NCI-H2029 treated with DMSO at 0.1 percent for 48 hours (cell line): ENCODE results near the gene RAD23A.

ENCODE experiments used
- DNase-seq: peaks from one replicate; lab custom pipeline; 2025; lab: John Stamatoyannopoulos, UW

The RAD23A gene

DNA sequence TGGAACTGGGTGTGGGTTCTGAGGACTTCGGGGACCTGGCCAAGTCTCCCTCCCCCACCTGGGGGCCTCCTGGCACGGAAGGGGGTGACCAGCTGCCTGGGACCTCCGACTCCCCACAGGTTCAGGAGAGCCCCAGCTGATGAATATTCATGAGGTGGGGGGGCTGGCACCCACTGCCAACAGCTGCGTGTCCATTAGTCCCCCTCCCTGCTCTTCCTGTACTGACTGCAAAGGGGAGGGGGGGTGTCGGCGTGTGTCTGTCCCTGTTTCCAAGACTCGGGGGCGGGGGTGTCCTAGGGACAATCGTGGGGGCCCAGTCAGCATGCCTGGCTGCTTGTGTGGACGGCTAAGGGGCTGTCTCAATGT is 39.0 kb downstream of the RAD23A start:
- DNase-seq: no peak

DNA sequence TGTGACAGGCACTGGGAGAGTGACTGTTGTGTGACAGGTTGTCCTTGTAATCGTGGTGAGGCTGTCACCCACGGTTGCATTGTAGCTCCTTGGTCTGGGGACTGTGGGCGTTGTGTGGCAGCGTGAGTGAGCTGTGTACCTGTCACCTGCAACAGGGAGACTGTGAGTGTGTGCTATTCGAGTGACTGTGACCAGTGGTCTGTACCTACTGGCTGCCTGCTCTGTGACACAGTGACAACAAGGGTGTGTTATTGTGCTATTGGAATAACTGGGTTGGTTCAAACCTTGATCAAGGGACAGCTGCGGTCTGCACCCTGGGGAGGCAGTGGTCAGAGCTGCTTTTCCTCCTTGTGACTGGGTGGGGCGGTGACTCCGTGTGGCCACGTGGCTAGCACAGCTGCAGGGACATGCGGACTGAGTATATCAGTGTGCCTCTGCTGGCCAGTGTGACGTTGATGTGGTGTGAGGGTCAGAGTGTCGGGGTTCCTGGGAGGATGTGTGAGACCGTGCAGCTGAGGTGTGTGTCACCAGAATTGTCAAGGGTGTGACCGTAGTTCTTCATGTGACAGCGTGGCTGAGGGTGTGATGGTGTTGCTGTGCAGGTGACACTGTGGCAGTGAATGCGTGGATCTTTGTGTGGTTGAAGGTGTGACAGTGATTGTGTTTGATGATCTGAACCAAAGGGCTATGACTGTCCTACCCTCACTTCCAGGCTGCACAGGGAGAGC is 39.6 kb downstream of the RAD23A start:
- DNase-seq: no peak

GRCh38 chr19:12986726-12987125 is 41.1 kb downstream of the RAD23A start:
- DNase-seq: no peak

DNA sequence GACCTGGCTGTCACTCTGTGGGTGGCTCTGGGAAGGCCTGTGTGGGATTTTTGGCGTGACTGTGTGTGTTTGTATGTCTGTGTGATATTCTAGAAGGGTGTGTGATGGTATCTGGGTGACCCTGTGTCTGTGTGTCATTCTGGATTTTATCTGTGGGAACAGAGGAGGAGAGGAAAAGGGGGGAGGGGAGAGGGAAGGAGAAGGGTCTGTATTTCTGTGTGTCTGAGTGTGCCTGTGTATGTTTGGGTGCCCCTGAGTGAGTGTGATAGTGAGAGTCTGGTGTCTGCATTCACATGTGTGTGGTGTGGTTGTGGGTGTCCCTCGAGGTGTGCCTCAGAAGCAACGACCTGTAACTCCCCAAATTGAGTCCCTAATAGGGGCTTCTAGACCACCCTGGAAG is 41.5 kb downstream of the RAD23A start:
- DNase-seq: no peak

GRCh38 chr19:12987781-12988180 is 42.1 kb downstream of the RAD23A start:
- DNase-seq: no peak

- no peak for DNase-seq
These were observed 44.8 kb downstream of the RAD23A start for GRCh38 chr19:12990431-12990830.

DNA sequence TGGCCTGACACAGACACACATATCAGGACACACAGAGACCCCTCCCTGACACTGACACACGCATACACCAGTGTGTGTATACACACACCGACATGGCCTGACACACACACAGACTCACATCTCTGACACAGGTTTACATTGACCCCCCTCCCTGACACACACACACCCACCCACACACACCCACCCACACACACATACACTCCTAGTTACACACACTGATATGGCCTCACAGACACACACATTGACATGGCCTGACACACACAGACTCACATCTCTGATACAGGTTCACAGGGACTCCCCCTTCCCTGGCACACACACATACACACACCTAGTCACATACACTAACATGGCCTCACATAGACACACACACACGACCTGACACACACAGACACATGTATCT is 45.2 kb downstream of the RAD23A start:
- DNase-seq: no peak

DNA sequence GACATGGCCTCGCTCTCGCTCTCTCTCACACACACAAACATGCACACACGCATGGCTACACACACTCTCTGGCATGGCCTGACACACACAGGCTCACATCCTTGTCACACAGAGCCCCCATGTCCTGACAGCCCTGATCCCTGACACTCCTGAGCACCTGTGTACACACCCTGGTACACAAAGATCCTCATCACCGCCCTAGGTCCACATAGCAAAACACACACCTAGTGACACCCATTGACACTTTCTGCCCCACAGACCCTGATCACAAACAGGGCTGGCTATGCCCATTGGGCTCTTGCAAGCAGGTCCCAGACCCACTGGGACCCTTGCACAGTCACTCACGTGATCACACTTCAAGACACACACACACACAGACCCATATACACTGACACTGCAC is 45.6 kb downstream of the RAD23A start:
- no peak for DNase-seq

GRCh38 chr19:12992729-12993128 is 47.1 kb downstream of the RAD23A start:
- no peak for DNase-seq

- no peak for DNase-seq
These were observed 47.9 kb downstream of the RAD23A start for GRCh38 chr19:12993562-12993961.

DNA sequence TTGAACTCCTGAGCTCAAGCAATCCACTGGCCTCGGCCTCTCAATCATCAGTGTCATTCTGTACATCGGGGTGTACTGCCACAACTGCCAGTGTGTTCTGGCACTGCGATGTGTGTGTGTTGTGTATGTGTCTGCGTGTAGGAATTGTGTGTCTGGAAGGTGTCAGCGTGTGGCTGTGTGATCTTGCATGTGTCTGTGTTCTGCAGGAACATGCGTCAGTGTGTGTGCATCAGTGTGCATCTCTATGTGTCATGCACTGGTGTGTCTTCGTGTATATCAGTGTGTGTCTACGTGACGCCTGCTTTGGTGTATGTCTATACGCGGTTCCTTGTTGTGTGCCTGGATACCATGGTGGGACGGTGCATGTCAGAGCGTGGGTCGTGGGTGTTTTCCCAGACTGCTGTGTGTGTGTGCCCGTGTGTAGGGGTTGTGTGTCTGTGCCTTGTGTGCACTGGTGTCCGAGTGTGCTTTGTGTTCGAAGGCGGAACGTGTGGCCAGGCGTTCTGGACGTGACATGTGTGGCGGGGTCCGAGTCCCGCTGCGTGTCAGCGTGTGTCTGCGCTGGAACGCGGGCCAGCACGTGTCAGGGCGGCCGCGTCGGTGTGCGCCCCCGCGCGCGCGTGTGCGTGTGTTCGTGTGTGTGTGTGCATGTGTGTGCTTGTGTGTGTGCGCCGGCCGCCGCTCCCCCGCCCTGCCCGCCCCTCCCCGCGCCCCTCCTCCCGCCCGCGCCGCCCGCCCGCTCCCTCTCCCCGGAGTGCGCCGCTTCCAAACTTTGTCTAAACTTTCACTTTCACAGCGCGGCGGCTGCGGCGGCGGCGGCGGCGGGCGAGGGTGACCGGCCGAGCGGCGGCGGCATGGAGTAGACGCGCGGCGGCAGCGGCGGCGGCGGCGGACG is 49.3 kb downstream of the RAD23A start, which contains the start of gene NFIX:
TSS of gene NFIX (plus strand) at position 775 of the 895 bp plus-strand sequence. CDS start 363 bp downstream, outside the sequence.
- DNase-seq: no peak

- no peak for DNase-seq
These were observed 50.1 kb downstream of the RAD23A start for GRCh38 chr19:12995596-12996405.

GRCh38 chr19:12996406-12997094 is 50.9 kb downstream of the RAD23A start:
- DNase-seq: no peak

GRCh38 chr19:12997179-12997966 is 51.7 kb downstream of the RAD23A start:
- no peak for DNase-seq

DNA sequence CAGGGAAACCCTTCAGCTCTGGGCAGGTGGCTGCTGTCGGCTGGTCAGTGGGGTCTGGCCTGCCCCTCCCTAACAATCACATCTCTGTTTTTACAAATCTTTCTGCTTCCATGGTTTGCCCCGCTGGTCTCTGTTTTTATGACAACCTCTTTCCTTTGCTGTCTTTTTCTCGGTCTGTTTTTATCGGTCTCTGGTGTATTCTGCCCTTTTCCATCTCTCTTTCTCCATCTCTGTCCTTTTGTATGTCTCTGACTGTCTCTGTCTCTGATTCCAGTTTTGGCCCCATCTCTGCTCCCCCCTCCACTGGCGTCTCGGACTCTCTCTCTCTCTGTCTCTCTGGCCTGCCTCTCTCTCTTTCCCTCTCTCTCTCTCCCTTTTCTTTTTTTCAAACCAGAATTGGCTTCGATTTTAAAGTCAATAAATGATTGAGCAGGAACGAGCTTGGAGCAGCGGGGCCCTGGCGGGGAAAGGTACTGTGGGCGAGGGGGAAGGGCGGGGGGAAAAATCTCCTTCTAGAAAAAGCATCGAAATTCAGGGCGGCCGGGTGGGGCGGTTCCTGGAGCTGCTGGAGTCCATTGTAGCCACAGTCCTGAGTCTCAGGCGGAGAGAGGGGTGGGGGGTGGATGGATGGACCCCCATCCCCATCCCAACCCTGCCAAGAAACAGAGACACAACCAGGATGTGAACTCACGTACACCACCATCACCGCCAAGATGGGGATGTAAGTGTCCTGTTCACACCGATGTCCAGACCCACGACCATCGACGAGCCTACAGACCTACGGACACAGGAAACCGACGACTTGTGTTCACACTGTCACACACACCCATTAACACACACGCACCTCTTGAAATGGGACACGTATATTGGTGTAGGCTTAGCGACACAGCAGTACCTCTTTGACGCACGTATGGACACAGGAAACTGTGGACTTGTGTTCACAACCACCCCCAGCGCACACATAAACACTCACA is 52.6 kb downstream of the RAD23A start:
- no peak for DNase-seq

DNA sequence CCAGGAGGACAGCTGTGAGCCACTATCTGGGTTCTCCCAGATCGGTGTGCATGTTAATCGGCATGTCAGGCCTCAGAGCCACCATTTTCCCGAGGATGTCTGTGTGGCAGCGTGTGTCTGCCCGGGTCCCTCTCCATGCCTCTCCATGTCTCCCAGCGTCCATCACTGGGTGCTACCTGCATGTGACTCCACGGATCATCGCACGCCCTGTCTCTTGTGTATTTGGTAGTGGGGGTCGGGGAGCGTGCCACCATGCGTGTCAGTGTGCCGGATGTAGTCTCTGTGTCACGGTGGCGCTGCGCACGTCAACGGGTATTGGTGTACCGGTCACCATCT is 55.5 kb downstream of the RAD23A start:
- DNase-seq: no peak

DNA sequence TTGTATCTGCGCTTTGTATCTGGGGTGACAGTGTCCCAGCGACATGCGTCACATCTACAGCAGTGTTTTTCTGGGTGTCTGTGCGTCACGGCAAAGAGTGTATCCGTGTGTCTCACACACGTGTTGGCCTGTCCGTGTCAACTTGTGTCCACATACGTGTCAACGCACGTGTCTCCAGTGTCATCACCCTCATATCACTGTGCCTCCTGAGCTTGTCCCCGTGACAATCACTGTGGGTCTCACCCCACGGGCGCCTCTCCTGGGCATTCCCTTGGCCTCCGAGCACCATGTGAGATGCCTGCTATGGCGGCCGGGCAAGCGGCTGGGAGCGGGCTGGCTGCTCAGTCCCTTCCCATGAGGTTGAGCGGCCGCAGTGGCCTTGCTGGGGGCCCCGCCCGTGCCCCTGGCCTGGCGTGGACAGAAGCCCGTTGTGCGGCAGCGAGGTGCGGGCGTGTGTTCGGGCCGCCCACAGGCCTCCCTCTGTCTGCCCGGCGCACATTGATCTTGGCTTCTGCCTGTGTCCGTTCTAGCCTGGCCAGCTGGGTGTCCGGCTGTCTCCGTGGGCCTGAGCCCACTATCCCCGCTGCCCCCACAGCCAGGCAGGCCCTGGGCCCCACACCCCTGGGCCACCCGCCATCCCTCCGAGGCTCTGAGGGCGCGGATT is 56.0 kb downstream of the RAD23A start:
- no peak for DNase-seq

DNA sequence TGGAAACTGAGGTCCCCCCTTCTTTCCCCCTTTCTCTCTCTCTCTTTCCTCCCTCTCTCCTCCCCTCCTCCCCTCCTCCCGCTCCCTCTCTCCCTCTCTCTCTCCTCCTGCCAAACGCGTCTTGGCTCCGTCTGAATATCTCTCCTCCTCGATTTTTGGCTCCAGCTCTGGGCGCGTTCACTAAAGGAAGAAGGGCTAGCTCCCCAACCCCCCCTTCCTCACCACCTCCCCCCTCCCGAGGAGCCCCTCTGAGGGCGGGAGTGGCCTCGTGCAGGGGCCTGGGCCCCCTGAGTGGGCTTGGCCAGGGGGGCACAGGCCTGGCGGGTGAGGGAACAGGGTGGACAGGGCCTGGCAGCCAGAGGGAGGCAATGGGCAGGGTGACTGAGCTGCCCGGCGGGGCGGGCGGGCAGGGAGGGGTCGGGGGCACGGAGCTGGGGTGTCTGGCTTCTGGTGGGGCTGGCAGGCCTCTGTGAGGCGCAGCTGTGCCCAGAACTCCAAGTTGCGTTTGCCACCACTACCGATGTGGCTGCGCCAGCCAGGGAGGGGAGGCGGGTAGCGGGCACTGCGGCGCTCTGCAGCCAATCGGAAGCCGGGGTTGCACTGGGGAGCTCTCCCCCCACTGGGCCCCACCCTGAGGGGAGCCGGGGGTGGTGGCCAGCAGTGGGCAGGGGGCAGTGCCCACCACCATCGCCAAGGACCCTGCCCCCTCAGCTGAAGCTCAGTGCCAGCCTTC is 56.7 kb downstream of the RAD23A start:
- DNase-seq: no peak

DNA sequence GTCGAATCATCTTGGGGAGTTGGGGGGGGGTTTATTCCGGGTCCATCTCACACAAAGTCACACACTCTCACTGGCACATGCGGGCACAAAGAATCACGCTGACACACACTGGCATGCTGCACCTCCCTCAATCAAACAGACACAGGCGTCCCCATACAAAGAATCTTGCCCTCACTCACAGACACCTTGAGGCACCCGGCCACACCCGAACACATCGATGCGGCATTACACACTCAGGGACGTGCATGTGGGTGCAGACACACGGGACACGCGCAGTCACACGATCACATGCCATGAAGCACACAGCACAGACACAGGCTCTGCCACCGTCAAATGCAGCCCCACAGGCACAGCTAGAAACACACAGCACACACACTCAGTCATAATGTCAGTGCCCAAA is 57.4 kb downstream of the RAD23A start:
- DNase-seq: no peak
